H9 (cell line): ENCODE data around the gene VIPR2. TPM values are rescaled to one million over a fixed set of nuclear protein-coding genes. Genes with fewer than 3 reads are reported as not detected.

Experiments used
- DNase-seq: peaks from one replicate; pipeline ENCODE4 v3.0.0-alpha.2; 2017
- H2AFZ ChIP-seq: one replicate; pipeline ENCODE4 v1.6.1; 2013; ENCODE audit warnings: mild to moderate bottlenecking, low read length, control low read depth, moderate library complexity
- H2AK5ac ChIP-seq: 2 replicates; pipeline ENCODE4 v1.6.1; 2013; ENCODE audit warnings: low read length, control low read depth, mixed read lengths; ENCODE audit not compliant: insufficient read length
- H2BK120ac ChIP-seq: one replicate; pipeline ENCODE4 v1.6.1; 2013; ENCODE audit warnings: low read depth, mild to moderate bottlenecking, low read length, control low read depth, inconsistent platforms; ENCODE audit not compliant: poor library complexity, severe bottlenecking
- H2BK12ac ChIP-seq: 2 replicates; pipeline ENCODE4 v1.6.1; 2013; ENCODE audit warnings: low read length, control low read depth, mixed read lengths, low read depth; ENCODE audit not compliant: insufficient read length
- H2BK15ac ChIP-seq: 2 replicates; pipeline ENCODE4 v1.6.1; 2013; ENCODE audit warnings: low read depth, low read length, control low read depth
- H2BK20ac ChIP-seq: one replicate; pipeline ENCODE4 v1.6.1; 2013; ENCODE audit warnings: low read depth, mild to moderate bottlenecking, low read length, control low read depth, inconsistent platforms; ENCODE audit not compliant: poor library complexity, severe bottlenecking
- H2BK5ac ChIP-seq: 2 replicates; pipeline ENCODE4 v1.6.1; 2013; ENCODE audit warnings: low read length, control low read depth, mixed read lengths; ENCODE audit not compliant: insufficient read length
- H3K14ac ChIP-seq: 2 replicates; pipeline ENCODE4 v1.6.1; 2013; ENCODE audit warnings: low read length, control low read depth; ENCODE audit not compliant: insufficient read depth
- H3K18ac ChIP-seq: 2 replicates; pipeline ENCODE4 v1.6.1; 2013; ENCODE audit warnings: low read depth, mild to moderate bottlenecking, mixed read lengths, low read length, control low read depth; ENCODE audit not compliant: insufficient read length
- H3K23ac ChIP-seq: 2 replicates; pipeline ENCODE4 v1.6.1; 2013; ENCODE audit warnings: low read length, control low read depth, mixed read lengths, low read depth; ENCODE audit not compliant: insufficient read length
- H3K23me2 ChIP-seq: 2 replicates; pipeline ENCODE4 v1.6.1; 2013; ENCODE audit warnings: low read depth, mild to moderate bottlenecking, mixed read lengths, low read length, control low read depth; ENCODE audit not compliant: insufficient read length, poor library complexity, severe bottlenecking
- H3K27ac ChIP-seq: 2 replicates; pipeline ENCODE4 v1.5.1; 2013; ENCODE audit warnings: low read length, control low read depth, mixed read lengths, low read depth; ENCODE audit not compliant: insufficient read length
- H3K27me3 ChIP-seq: 2 replicates; pipeline ENCODE4 v1.6.1; 2013; ENCODE audit warnings: low read length, control low read depth, inconsistent platforms; ENCODE audit not compliant: insufficient read depth
- H3K4ac ChIP-seq: 2 replicates; pipeline ENCODE4 v1.6.1; 2013; ENCODE audit warnings: low read depth, mild to moderate bottlenecking, control low read depth, inconsistent platforms, low read length, moderate library complexity
- H3K4me1 ChIP-seq: 2 replicates; pipeline ENCODE4 v1.6.1; 2013; ENCODE audit warnings: low read length, control low read depth, inconsistent platforms; ENCODE audit not compliant: insufficient read depth
- H3K4me2 ChIP-seq: 2 replicates; pipeline ENCODE4 v1.6.1; 2013; ENCODE audit warnings: low read length, control low read depth, mixed read lengths; ENCODE audit not compliant: insufficient read length, insufficient read depth
- H3K56ac ChIP-seq: 2 replicates; pipeline ENCODE4 v1.6.1; 2013; ENCODE audit warnings: low read depth, mild to moderate bottlenecking, mixed read lengths, low read length, control low read depth; ENCODE audit not compliant: insufficient read length
- H3K79me1 ChIP-seq: 2 replicates; pipeline ENCODE4 v1.6.1; 2013; ENCODE audit warnings: low read depth, mild to moderate bottlenecking, moderate library complexity, low read length, control low read depth, inconsistent platforms; ENCODE audit not compliant: insufficient read depth, poor library complexity, severe bottlenecking
- H3K79me2 ChIP-seq: 2 replicates; pipeline ENCODE4 v1.6.1; 2013; ENCODE audit warnings: low read length, control low read depth, inconsistent platforms; ENCODE audit not compliant: insufficient read depth
- H3K9ac ChIP-seq: 2 replicates; pipeline ENCODE4 v1.6.1; 2013; ENCODE audit warnings: low read length, control low read depth, mixed read lengths; ENCODE audit not compliant: insufficient read length; ENCODE audit errors: extremely low read depth
- H3K9me3 ChIP-seq: one replicate; pipeline ENCODE4 v1.6.1; 2013; ENCODE audit warnings: low read depth, low read length, inconsistent platforms; ENCODE audit not compliant: control insufficient read depth
- H3T11ph ChIP-seq: one replicate; pipeline ENCODE4 v1.6.1; 2013; ENCODE audit warnings: mild to moderate bottlenecking, low read length, control low read depth, inconsistent platforms
- H4K20me1 ChIP-seq: one replicate; pipeline ENCODE4 v1.6.1; 2013; ENCODE audit not compliant: control insufficient read depth, insufficient read length, insufficient read depth
- H4K5ac ChIP-seq: 2 replicates; pipeline ENCODE4 v1.6.1; 2013; ENCODE audit warnings: low read depth, mild to moderate bottlenecking, mixed read lengths, low read length, control low read depth; ENCODE audit not compliant: insufficient read length
- H4K8ac ChIP-seq: replicated peaks from 2 replicates; pipeline ENCODE4 v1.6.1; 2013; ENCODE audit warnings: low read length, control low read depth, mixed read lengths, low read depth; ENCODE audit not compliant: insufficient read length
- H4K91ac ChIP-seq: 2 replicates; pipeline ENCODE4 v1.6.1; 2013; ENCODE audit warnings: low read depth, mild to moderate bottlenecking, moderate library complexity, mixed read lengths, low read length, control low read depth; ENCODE audit not compliant: insufficient read length
- H3K27ac Mint-ChIP-seq, 3 experiments: 2 replicates in 2 of 3; 3 replicates in 1 of 3; pipeline ENCODE4 v1.8.0; 2020 to 2021; ENCODE audit warnings: mixed read lengths in 3 of 3, mild to moderate bottlenecking in 1 of 3, moderate library complexity in 1 of 3
- H3K27me3 Mint-ChIP-seq: 2 replicates; pipeline ENCODE4 v1.8.0; 2021; ENCODE audit warnings: low read depth, mild to moderate bottlenecking, moderate library complexity, mixed read lengths
- H3K36me3 Mint-ChIP-seq, 3 experiments: 2 replicates in 2 of 3; 3 replicates in 1 of 3; pipeline ENCODE4 v1.8.0; 2020 to 2021; ENCODE audit warnings: low read depth in 3 of 3, mixed read lengths in 3 of 3; ENCODE audit not compliant: insufficient read depth in 1 of 3
- H3K4me1 Mint-ChIP-seq, 2 experiments: 2 replicates each; pipeline ENCODE4 v1.8.0; 2020; ENCODE audit warnings: mixed read lengths in 2 of 2
- H3K4me3 Mint-ChIP-seq, 2 experiments: 2 replicates in 1 of 2; 3 replicates in 1 of 2; pipeline ENCODE4 v1.8.0; 2020 to 2021; ENCODE audit warnings: mild to moderate bottlenecking in 2 of 2, mixed read lengths in 2 of 2, moderate library complexity in 1 of 2
- H3K9me3 Mint-ChIP-seq, 2 experiments: 2 replicates in 1 of 2; 3 replicates in 1 of 2; pipeline ENCODE4 v1.8.0; 2020; ENCODE audit warnings: mild to moderate bottlenecking in 2 of 2, mixed read lengths in 2 of 2, moderate library complexity in 1 of 2
- CTCF ChIP-seq: fragments of 200-600 bp; sonication (generic); conservative IDR thresholded peaks from 3 replicates; pipeline ENCODE4 v1.8.0; 2021; ENCODE audit warnings: antibody characterized with exemption, mild to moderate bottlenecking
- WGBS: extraction: QIAGEN DNeasy Blood & Tissue Kit; methylation state at CpG from one replicate; pipeline ENCODE4 v1.1.7; 2013; ENCODE audit warnings: missing lambda C conversion rate, low lambda C conversion rate, mixed read lengths; ENCODE audit not compliant: insufficient read length; ENCODE audit errors: extremely low coverage; 5-methylcytosine and 5-hydroxymethylcytosine counted together
- long read RNA-seq: library from polyadenylated mRNA; unstranded; transcript quantifications from one replicate; pipeline ENCODE4 v2.0.0, GENCODE V29; 2020
- total RNA-seq: library from RNA; stranded (reverse); gene quantifications from 2 replicates; pipeline ENCODE4 v1.2.1, GENCODE V29; 2021

Gene VIPR2
- 1.5 and 1.6 TPM in 2 replicates for total RNA-seq
- long read RNA-seq, partial matches to known transcripts, result 1 of 7 reads
- long read RNA-seq, other reads (novel, unspliced or antisense), result 2 of 7 reads

GRCh38 chr7:159144758-159145489 is at the start of gene VIPR2:
TSS of gene VIPR2 (minus strand) at chr7:159144867. CDS start at chr7:159144771, 96 bp downstream.
- no peak within 1 kb of the TSS for H4K5ac ChIP-seq
- no peak within 1 kb of the TSS for H3K14ac ChIP-seq
- H3K23me2 ChIP-seq, result peaks cover 12% of the 10 kb centered on the region
- Mint-ChIP-seq H3K27ac (peak within 1 kb of the TSS in 1 of 3 experiments; percentile 42; a peak in 1 of 7 replicates), H3K4me3 (peak within 1 kb of the TSS; percentile 66 to 87), H3K9me3 (no peaks in the 10 kb centered on the region), H3K36me3 (peaks cover 0 to 6% (median 5%) of the 10 kb centered on the region in 3 experiments; a peak in 5 of 7 replicates), H3K27me3 (peaks cover 41% of the 10 kb centered on the region), H3K4me1 (peaks cover 41 to 45% of the 10 kb centered on the region in 2 experiments)
- H2BK120ac ChIP-seq, result no peak within 1 kb of the TSS
- no peak within 1 kb of the TSS for H3K9ac ChIP-seq
- peak; percentile 66 for DNase-seq
- WGBS, result no CpG with 5 or more reads among the region's 88 CpGs
- H2BK5ac ChIP-seq, result no peak within 1 kb of the TSS
- no peaks in the 10 kb centered on the region for H3K79me1 ChIP-seq
- H3K9me3 ChIP-seq, result no peaks in the 10 kb centered on the region
- peaks cover 14% of the 10 kb centered on the region for H3K4me1 ChIP-seq
- H4K20me1 ChIP-seq, result no peaks in the 10 kb centered on the region
- H3K4ac ChIP-seq, result no peak within 1 kb of the TSS
- no peak within 1 kb of the TSS for H3K18ac ChIP-seq
- H4K8ac ChIP-seq, result no peak within 1 kb of the TSS
- H2AK5ac ChIP-seq, result no peak within 1 kb of the TSS
- H3K27me3 ChIP-seq, result peaks cover 24% of the 10 kb centered on the region; the same call in 1 of the 2 replicates
- no peak within 1 kb of the TSS for H3T11ph ChIP-seq
- H2BK12ac ChIP-seq, result no peak within 1 kb of the TSS
- no peak within 1 kb of the TSS for H2BK15ac ChIP-seq
- no peak within 1 kb of the TSS for H3K23ac ChIP-seq
- no peaks in the 10 kb centered on the region for H3K79me2 ChIP-seq
- no peak within 1 kb of the TSS for H2AFZ ChIP-seq
- peak within 1 kb of the TSS; percentile 87 for H3K4me2 ChIP-seq
- H4K91ac ChIP-seq, result no peak within 1 kb of the TSS
- no peak within 1 kb of the TSS for H3K27ac ChIP-seq
- TF ChIP-seq CTCF, result no peak
- no peak within 1 kb of the TSS for H3K56ac ChIP-seq
- H2BK20ac ChIP-seq, result no peak within 1 kb of the TSS
